HL-60/S4 (cell line): ENCODE data around the gene LHCGR.
"Not testable (repeated sequence)": the region's sequence is repeated elsewhere in the genome, so short reads cannot be mapped to it uniquely, and the experiment has no call there.

Experiments
- in situ Hi-C: fragments of 300-500 bp; cut with MboI; formaldehyde crosslinking; loops from 2 replicates; pipeline ENCODE4 v1.14.3; 2022; ENCODE audit warnings: low sequenced_read_pairs

The LHCGR gene

GRCh38 chr2:48713647-48714046 is 41.9 kb downstream of the LHCGR start:
- in situ Hi-C loops: no loop called here

DNA sequence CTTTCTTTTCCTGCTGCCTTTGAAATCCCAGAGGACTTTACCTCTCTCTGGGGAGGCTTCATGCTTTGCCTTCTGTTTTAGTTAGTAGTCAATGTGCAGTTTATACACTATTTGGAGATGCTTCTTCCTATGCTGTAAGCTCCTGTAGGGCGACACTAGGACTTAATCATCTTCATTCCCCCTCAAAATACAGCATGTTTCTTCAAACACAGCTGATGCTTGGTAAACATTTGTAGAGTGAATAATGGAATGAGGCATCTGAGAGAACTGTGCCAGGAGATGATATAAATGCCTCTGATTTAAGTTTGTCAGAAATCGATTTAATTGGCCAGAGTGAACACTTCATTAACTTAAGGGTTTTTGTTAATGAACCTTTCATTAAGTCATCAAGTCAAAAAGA is 43.4 kb downstream of the LHCGR start:
- in situ Hi-C loops: no loop called here

GRCh38 chr2:48711343-48711742 is 44.2 kb downstream of the LHCGR start:
- in situ Hi-C loops: no loop called here

DNA sequence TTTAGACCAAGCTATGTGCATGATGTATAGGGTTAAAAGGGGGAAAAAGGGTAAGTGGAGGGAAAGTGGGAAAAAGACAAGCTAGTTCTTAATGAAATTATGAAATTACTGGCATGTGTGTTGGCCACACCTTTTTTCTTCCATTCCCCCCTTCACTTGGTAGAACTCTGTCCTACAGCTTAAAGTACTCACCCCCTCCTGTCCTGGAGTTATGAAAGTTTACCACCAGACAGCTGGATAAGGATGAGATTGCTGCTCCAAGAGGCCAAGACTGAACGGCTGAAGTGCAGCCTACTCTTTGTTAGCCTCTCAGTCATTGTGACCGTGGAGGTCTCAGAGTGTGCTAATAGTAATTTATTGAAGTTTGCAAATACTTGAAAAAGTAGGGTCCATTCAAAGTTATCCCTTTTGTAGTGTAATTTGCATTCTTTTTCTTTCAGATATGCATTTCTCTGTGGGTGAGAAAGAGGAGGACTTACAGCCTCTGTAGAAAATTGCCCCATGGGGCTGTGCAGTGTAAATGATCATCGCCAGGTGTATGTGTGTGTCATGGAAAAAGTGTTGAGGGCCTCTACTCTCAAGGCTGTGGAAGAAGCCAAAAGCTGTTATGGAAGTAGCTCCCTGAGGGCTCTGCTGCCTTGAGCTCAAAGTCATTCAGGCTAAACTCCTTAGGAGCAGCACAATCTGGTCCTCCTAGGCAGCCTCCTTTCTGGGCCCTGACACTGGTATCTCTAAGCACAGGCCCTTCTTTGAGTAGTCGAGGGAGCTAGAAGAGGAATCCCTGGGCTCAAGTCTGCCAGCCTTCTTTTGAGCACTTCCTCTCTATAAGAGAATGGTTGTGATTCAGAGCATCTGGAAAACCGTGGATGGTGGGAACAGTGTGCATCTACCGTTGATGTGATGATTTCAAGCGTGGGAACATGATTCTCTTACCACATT is 46.2 kb downstream of the LHCGR start:
- in situ Hi-C loops: no loop called here

DNA sequence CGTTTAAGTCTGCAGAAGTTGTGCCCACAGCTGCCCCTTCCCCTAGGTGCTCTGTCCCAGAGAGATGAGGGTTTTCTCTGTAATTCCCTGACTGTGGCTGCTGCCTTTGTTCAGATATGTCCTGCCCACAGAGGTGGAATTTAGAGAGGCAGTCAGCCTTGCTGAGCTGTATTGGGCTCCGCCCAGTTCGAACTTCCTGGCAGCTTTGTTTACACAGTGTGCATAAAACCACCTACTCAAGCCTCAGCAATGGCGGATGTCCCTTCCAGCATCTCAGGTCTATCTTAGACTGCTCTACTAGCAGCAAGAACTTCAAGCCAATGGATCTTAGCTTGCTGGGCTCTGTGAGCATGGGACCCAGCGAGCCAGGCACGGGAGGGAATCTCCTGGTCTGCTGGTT is 48.1 kb downstream of the LHCGR start:
- in situ Hi-C loops: no loop called here

DNA sequence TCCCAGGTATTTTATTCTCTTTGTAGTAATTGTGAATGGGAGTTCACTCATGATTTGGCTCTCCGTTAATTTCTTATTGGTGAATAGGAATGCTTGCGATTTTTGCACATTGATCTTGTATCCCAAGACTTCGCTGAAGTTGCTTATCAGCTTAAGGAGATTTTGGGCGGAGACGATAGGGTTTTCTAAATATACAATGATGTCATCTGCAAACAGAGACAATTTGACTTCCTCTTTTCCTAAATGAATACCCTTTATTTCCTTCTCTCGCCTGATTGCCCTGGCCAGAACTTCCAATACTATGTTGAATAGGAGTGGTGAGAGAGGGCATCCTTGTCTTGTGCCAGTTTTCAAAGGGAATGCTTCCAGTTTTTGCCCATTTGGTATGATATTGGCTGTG is 51.9 kb downstream of the LHCGR start:
- in situ Hi-C loops: not testable (repeated sequence)

GRCh38 chr2:48699348-48699930 is 56.1 kb downstream of the LHCGR start:
- in situ Hi-C loops: no loop called here

DNA sequence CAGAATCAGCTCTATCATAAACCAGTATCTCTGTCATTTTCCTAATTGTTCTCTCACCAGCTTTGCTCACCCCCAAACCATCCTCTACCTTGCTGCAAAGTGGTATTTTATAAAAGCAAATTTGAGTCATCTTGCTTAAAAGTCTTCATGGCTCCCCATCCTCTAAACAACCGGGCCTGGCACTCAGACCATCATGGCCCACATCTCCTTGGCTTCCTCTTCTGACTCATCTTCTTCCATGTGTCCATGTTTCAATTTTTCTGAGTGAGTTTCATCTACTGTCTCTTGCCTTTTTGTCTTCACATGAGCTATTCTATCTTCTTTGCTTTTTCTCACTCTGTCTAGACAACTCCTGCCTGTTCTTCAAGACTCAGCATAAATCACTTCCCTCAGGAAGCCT is 58.6 kb downstream of the LHCGR start:
- in situ Hi-C loops: no loop called here

DNA sequence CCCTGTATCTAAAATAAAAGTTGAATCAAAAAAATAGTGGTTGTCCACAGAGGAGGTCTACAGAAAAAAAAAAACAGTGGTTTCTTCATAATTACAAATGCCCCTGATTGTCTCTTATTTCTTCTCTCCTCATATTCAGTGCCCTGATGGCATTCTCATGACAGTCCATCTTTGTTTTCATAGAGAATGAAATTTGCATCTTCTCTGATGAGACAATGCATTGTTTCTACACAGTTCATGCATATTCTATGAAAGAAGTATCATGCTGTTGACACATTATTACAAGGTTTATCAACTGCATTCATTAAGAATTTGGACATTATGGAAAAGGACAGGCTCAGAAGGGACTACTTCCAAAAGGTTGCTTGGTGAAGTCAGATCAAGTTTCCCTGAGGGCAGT is 59.5 kb downstream of the LHCGR start:
- in situ Hi-C loops: no loop called here

DNA sequence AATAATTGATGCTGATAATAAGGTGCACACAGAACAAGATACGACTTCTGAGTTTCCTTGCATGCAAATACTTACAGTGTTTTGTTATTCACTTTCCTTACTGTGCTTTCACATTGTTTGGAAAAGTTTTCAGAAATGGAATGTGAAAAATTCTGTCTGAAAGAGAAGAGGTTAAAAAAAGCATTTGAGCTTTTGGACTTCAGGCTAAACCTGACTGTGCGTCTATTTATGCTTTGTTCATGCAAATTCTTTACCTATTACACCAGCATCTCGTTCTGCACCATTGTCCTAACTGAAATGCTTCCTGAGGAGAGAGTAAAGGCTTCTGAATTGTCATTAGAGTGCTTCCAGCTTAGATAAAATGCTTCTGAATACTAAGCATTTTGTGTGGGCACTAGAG is 61.4 kb downstream of the LHCGR start:
- in situ Hi-C loops: no loop called here

- in situ Hi-C loops: no loop called here
Observed at GRCh38 chr2:48693645-48694044, 61.9 kb downstream of the LHCGR start.

- in situ Hi-C loops: no loop called here
Observed at GRCh38 chr2:48693066-48693465, 62.5 kb downstream of the LHCGR start.

GRCh38 chr2:48691935-48692691 is 63.4 kb downstream of the LHCGR start:
- in situ Hi-C loops: no loop called here

- in situ Hi-C loops: no loop called here
Observed at GRCh38 chr2:48685126-48685525, 70.4 kb downstream of the LHCGR start.

DNA sequence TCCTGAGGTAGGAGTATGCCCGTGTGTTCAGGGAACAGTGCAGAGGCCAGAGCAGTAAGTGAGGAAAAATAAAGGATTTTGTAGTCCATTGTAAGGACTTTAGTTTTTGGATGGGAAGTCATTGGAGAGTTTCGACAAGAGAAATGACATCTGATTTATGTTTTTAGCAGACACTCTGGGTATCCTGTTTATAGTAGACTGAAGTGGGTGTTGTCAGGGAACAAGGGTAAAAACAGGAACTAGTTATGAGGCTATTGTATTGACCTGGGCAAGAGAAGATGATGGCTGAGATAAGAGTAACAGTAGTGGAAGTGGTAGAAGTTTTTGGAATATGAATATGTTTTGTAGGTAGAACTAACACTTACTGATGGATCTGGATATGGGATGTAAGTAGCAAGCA is 78.1 kb downstream of the LHCGR start:
- in situ Hi-C loops: no loop called here

DNA sequence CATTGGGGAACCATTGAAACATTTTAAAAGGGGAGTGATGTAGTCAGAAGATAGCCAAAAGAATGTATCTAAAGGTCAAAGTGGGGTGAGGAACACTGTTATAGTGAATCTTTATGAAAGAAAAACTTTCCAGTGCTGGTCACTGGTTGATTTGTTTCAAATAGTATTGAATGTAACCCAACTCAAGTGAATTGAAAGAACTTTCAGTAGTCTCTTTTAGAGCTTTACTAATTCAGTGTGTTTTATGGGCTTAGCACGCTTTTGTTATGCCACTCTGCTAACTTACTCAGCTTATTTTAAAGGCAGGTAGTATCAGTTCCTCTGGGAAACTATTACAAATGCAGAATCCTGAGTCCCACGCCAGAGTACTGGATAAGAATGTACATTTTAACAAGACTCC is 80.6 kb downstream of the LHCGR start:
- in situ Hi-C loops: no loop called here

DNA sequence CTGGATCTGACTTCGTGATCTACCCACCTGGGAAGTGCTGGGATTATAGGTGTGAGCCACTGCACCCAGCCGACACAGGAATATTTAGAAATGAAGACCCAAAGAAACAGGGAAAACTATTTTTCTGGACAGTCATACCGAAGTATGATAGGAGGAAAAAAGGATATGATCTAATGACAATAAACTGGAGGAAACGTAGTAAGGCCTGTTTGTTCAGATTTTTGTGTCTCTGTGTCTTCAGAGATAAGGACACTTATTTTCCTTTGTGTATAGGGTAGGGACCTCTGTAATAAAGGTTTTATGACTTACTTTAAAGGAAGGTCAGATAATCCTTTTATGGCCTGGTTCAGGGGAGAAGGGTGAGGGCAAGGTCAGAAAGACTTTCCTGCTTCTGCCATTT is 81.9 kb downstream of the LHCGR start:
- in situ Hi-C loops: no loop called here

GRCh38 chr2:48668992-48669391 is 86.5 kb downstream of the LHCGR start:
- in situ Hi-C loops: no loop called here

DNA sequence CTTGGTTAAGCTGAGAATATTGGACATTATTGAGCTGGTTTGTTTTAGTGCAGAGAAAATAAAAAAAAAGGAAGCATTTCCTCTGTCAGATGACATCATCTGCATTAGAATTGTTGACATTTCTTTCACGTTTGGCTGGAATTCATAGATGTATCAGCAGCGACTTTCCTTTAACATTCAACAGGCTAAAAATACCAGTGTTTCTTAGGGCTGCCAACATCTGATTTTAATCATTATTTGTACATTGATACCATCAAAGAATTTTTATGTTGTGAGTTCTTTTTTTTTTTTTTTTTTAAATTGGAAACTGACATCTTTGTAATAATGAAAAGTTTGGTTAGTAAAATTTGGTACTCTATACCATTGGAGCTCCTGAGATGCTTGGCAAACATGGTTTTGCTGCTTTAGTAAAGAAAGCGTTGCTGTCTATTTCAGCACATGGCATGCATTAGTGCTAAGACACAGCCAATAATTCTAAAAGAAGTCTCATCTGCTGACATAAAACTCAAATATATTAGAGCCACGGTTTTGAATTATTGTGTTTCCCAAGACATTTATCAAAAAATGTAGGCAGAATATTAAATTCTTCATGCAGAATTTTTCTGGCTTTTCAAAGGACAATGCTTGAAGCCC is 104.2 kb downstream of the LHCGR start:
- in situ Hi-C loops: no loop called here

- in situ Hi-C loops: no loop called here
Observed at GRCh38 chr2:48638261-48638660, 117.3 kb downstream of the LHCGR start.
